Right lobe of liver (tissue), 4 donors: ENCODE measurements around the gene TAGLN3.
A peak's percentile ranks its signal among the peaks of the same experiment; 100 is the strongest.

Source experiments
- CTCF ChIP-seq, 4 donors: fragments of 200-600 bp in 3 of 4; fragments of 450-650 bp in 1 of 4; IDR thresholded peaks; one replicate each; pipeline versions ENCODE4 v1.5.1 to v1.8.0; 2016 to 2022; ENCODE audit warnings: antibody characterized with exemption in 4 of 4, mild to moderate bottlenecking in 2 of 4
- POLR2A ChIP-seq: fragments of 450-650 bp; IDR thresholded peaks from one replicate; pipeline ENCODE4 v1.6.1; 2017; ENCODE audit warnings: antibody characterized with exemption, mild to moderate bottlenecking
- donor health status: DM: no; HTN: no; CAD: no.
- donor health status: DM: no; HTN: no; CAD: no.
- donor health status: DM: no; HTN: yes; CAD: no.

DNA sequence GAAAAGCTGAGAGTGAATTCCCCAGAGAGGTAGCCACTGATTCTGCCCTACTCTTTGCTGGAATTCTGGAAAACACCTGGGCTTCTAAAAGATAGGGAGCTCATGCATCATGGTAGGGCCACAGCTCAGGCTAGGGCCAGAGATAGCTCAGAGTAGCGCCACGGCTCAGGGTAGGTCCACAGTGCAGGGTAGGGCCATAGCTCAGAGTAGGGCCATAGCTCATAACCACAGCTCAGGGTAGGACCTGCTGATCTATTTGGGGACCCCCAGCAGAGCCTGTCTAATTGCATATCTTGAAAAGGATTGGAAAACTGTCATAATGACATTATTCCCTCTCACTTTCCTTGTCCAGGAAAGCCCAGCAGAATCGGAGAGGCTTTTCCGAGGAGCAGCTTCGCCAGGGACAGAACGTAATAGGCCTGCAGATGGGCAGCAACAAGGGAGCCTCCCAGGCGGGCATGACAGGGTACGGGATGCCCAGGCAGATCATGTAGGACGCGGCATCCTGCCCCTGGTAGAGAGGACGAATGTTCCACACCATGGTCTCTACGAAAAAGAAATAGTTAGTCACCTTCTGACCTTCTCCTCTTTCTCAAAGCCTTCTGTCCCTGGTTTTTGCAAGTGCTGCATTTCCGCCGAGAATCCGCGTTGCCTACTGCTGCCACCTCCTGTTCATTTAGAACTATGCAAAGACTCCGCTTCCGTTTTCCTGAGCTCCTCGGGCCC lies 14.5 kb downstream of the TAGLN3 start:
- TF ChIP-seq CTCF (IDR thresholded peaks at IDR 0.05) = peak; percentile 69 to 87 (median 82)
- TF ChIP-seq POLR2A = no peak
